HepG2 (cell line): Measurements from ENCODE around the gene DCAKD. TPM values are rescaled to one million over a fixed set of nuclear protein-coding genes. Genes with fewer than 3 reads are reported as not detected.

Source experiments
- ADNP ChIP-seq: sonication (generic); formaldehyde crosslinking; IDR thresholded peaks from 2 replicates; pipeline ENCODE4 v1.4.0; 2020; ENCODE audit warnings: missing genetic modification reagents
- ETV5 ChIP-seq: IDR thresholded peaks from 2 replicates; pipeline ENCODE4 v1.6.1; 2018; ENCODE audit warnings: missing biosample characterization, missing genetic modification reagents, inconsistent platforms, borderline replicate concordance
- FOXP1 ChIP-seq, 2 experiments: fragments of 450-650 bp in 1 of 2; IDR thresholded peaks; 2 replicates each; pipeline ENCODE4 v1.6.1; 2017 to 2018; ENCODE audit warnings: antibody characterized with exemption in 1 of 2
- GFI1 ChIP-seq: sonication (generic); formaldehyde crosslinking; IDR thresholded peaks from 2 replicates; pipeline ENCODE4 v1.5.0; 2020; ENCODE audit warnings: missing genetic modification reagents, mild to moderate bottlenecking, borderline replicate concordance
- IKZF4 ChIP-seq: sonication (generic); formaldehyde crosslinking; IDR thresholded peaks from 2 replicates; pipeline ENCODE4 v1.5.1; 2020; ENCODE audit warnings: borderline replicate concordance, mild to moderate bottlenecking, low read depth, missing genetic modification reagents; ENCODE audit errors: not compliant biosample characterization
- JUND ChIP-seq: sonication (generic); formaldehyde crosslinking; IDR thresholded peaks from 2 replicates; pipeline ENCODE4 v1.8.0; 2022; ENCODE audit warnings: mild to moderate bottlenecking, missing genetic modification reagents
- NFIB ChIP-seq: sonication (generic); formaldehyde crosslinking; IDR thresholded peaks from 2 replicates; pipeline ENCODE4 v1.9.0; 2021; ENCODE audit warnings: missing genetic modification reagents, mild to moderate bottlenecking, borderline replicate concordance
- PAF1 ChIP-seq: IDR thresholded peaks from 2 replicates; pipeline ENCODE4 v1.6.1; 2016; ENCODE audit warnings: missing genetic modification reagents, missing compliant biosample characterization
- SIX1 ChIP-seq: sonication (generic); formaldehyde crosslinking; IDR thresholded peaks from 2 replicates; pipeline ENCODE4 v1.4.0; 2020; ENCODE audit warnings: missing genetic modification reagents, borderline replicate concordance
- SNAI1 ChIP-seq: sonication (generic); formaldehyde crosslinking; IDR thresholded peaks from 2 replicates; pipeline ENCODE4 v1.5.0; 2020; ENCODE audit warnings: mild to moderate bottlenecking, missing genetic modification reagents, borderline replicate concordance
- YEATS4 ChIP-seq: sonication (generic); formaldehyde crosslinking; IDR thresholded peaks from 2 replicates; pipeline ENCODE4 v1.4.0; 2020; ENCODE audit warnings: missing genetic modification reagents, borderline replicate concordance
- ZBTB1 ChIP-seq: sonication (generic); formaldehyde crosslinking; IDR thresholded peaks from 2 replicates; pipeline ENCODE4 v1.4.0; 2020; ENCODE audit warnings: missing genetic modification reagents, borderline replicate concordance
- ZNF30 ChIP-seq: sonication (generic); formaldehyde crosslinking; IDR thresholded peaks from 2 replicates; pipeline ENCODE4 v1.5.0; 2020; ENCODE audit warnings: mild to moderate bottlenecking, missing genetic modification reagents
- ZNF329 ChIP-seq: sonication (generic); formaldehyde crosslinking; IDR thresholded peaks from 2 replicates; pipeline ENCODE4 v1.9.0; 2021; ENCODE audit warnings: low read depth, mild to moderate bottlenecking, missing genetic modification reagents
- ZNF737 ChIP-seq: sonication (generic); formaldehyde crosslinking; IDR thresholded peaks from 2 replicates; pipeline ENCODE4 v1.5.0; 2020; ENCODE audit warnings: missing genetic modification reagents, mild to moderate bottlenecking, borderline replicate concordance
- polyA plus RNA-seq, 8 experiments: library from polyadenylated mRNA; depleted of rRNA in 3 of 8; stranded (reverse) in 7 of 8; unstranded in 1 of 8; fragments of >200 nt; fragmentation: Illumina TruSeq in 4 of 8; extraction: Trizol in 4 of 8; gene quantifications; 2 replicates each; pipeline versions ENCODE4 v1.2.1 to v1.2.3, GENCODE V29; 2011 to 2016; ENCODE audit warnings: low read depth in 4 of 8, missing spikeins in 1 of 8, mixed read lengths in 1 of 8; ENCODE audit not compliant: insufficient read depth in 1 of 8
- total RNA-seq, 5 experiments: library from RNA; depleted of rRNA; stranded (reverse); fragments of >200 nt; fragmentation: Illumina TruSeq; extraction: Trizol; gene quantifications; 2 replicates each; pipeline ENCODE4 v1.2.3, GENCODE V29; 2016; ENCODE audit warnings: low read depth in 1 of 5
- TF ChIP-seq, protein P1 (sequence below): sonication (generic); formaldehyde crosslinking; IDR thresholded peaks from 2 replicates; pipeline ENCODE4 v1.4.0; 2020; ENCODE audit warnings: mild to moderate bottlenecking, missing genetic modification reagents
- TF ChIP-seq, protein P2 (sequence below): sonication (generic); formaldehyde crosslinking; IDR thresholded peaks from 2 replicates; pipeline ENCODE4 v1.4.0; 2020; ENCODE audit warnings: missing genetic modification reagents, borderline replicate concordance

The DCAKD gene
- total and polyA plus RNA-seq, 2 of the 13 experiments (the other 11 are each of a cell fraction or from before 2014, with no cell fraction given), result 25.9 to 29.2 TPM

DNA sequence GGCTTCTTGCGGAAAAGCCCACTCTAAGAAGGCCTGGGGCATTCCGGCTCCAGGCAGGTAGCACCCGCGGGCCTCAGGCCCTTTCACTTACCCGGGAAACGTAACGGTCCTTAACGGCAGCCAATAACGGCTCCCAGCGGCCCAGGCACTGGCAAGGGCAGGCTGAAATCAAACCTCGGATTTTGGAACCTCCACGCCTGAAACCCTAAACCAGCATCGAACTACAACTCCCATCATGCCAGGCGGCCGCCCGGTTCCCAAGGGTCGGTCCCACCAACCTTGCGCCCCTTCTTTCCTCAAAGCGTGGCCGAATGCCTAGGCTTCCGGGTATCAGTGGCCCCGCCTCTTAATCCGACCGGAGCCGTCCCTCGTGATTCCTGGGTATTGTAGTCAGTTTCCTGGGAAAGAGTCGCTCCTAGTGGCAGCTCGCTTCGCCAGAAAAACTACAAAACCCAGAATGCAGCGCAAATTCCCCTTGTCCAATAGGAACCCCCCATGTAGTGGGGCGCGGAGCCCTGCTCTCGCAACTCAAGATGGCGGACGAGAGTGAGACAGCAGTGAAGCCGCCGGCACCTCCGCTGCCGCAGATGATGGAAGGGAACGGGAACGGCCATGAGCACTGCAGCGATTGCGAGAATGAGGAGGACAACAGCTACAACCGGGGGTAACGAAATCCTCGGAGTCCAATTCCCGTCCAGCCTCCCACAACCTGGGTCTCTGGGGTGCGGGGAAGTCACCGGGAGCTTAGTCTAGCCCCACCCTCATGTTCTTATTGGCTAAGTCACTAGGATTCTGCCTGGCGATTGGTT lies 9.6 kb upstream of the DCAKD start, which contains the start of gene NMT1 (continued):
- TF ChIP-seq, protein P1, sequence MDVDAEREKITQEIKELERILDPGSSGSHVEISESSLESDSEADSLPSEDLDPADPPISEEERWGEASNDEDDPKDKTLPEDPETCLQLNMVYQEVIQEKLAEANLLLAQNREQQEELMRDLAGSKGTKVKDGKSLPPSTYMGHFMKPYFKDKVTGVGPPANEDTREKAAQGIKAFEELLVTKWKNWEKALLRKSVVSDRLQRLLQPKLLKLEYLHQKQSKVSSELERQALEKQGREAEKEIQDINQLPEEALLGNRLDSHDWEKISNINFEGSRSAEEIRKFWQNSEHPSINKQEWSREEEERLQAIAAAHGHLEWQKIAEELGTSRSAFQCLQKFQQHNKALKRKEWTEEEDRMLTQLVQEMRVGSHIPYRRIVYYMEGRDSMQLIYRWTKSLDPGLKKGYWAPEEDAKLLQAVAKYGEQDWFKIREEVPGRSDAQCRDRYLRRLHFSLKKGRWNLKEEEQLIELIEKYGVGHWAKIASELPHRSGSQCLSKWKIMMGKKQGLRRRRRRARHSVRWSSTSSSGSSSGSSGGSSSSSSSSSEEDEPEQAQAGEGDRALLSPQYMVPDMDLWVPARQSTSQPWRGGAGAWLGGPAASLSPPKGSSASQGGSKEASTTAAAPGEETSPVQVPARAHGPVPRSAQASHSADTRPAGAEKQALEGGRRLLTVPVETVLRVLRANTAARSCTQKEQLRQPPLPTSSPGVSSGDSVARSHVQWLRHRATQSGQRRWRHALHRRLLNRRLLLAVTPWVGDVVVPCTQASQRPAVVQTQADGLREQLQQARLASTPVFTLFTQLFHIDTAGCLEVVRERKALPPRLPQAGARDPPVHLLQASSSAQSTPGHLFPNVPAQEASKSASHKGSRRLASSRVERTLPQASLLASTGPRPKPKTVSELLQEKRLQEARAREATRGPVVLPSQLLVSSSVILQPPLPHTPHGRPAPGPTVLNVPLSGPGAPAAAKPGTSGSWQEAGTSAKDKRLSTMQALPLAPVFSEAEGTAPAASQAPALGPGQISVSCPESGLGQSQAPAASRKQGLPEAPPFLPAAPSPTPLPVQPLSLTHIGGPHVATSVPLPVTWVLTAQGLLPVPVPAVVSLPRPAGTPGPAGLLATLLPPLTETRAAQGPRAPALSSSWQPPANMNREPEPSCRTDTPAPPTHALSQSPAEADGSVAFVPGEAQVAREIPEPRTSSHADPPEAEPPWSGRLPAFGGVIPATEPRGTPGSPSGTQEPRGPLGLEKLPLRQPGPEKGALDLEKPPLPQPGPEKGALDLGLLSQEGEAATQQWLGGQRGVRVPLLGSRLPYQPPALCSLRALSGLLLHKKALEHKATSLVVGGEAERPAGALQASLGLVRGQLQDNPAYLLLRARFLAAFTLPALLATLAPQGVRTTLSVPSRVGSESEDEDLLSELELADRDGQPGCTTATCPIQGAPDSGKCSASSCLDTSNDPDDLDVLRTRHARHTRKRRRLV, result 0 out of 2 replicates have a peak, but pooled peaks have one; percentile 76
- TF ChIP-seq, protein P2, sequence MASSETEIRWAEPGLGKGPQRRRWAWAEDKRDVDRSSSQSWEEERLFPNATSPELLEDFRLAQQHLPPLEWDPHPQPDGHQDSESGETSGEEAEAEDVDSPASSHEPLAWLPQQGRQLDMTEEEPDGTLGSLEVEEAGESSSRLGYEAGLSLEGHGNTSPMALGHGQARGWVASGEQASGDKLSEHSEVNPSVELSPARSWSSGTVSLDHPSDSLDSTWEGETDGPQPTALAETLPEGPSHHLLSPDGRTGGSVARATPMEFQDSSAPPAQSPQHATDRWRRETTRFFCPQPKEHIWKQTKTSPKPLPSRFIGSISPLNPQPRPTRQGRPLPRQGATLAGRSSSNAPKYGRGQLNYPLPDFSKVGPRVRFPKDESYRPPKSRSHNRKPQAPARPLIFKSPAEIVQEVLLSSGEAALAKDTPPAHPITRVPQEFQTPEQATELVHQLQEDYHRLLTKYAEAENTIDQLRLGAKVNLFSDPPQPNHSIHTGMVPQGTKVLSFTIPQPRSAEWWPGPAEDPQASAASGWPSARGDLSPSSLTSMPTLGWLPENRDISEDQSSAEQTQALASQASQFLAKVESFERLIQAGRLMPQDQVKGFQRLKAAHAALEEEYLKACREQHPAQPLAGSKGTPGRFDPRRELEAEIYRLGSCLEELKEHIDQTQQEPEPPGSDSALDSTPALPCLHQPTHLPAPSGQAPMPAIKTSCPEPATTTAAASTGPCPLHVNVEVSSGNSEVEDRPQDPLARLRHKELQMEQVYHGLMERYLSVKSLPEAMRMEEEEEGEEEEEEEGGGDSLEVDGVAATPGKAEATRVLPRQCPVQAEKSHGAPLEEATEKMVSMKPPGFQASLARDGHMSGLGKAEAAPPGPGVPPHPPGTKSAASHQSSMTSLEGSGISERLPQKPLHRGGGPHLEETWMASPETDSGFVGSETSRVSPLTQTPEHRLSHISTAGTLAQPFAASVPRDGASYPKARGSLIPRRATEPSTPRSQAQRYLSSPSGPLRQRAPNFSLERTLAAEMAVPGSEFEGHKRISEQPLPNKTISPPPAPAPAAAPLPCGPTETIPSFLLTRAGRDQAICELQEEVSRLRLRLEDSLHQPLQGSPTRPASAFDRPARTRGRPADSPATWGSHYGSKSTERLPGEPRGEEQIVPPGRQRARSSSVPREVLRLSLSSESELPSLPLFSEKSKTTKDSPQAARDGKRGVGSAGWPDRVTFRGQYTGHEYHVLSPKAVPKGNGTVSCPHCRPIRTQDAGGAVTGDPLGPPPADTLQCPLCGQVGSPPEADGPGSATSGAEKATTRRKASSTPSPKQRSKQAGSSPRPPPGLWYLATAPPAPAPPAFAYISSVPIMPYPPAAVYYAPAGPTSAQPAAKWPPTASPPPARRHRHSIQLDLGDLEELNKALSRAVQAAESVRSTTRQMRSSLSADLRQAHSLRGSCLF (CRISPR knock-in tag), result 0 out of 2 replicates have a peak, but pooled peaks have one; percentile 10
- TF ChIP-seq PAF1 (CRISPR knock-in tag) (0 out of 2 replicates have a peak, but pooled peaks have one; percentile 27), SIX1 (CRISPR knock-in tag) (peak; percentile 80), NFIB (CRISPR knock-in tag) (no peak), ZNF30 (peak; percentile 61; the same call in 1 of the 2 replicates), YEATS4 (CRISPR knock-in tag) (peak; percentile 90), ZNF329 (0 out of 2 replicates have a peak, but pooled peaks have one; percentile 43), ADNP (CRISPR knock-in tag) (no peak), GFI1 (CRISPR knock-in tag) (peak; percentile 87), ETV5 (CRISPR knock-in tag) (peak; percentile 41), JUND (CRISPR knock-in tag) (no peak), ZNF737 (peak; percentile 3; the same call in 1 of the 2 replicates), ZBTB1 (CRISPR knock-in tag) (no peak), SNAI1 (CRISPR knock-in tag) (0 out of 2 replicates have a peak, but pooled peaks have one; percentile 20), IKZF4 (CRISPR knock-in tag) (no peak), FOXP1 (IDR thresholded peaks at IDR 0.05) (no peak), FOXP1 (CRISPR knock-in tag; IDR thresholded peaks at IDR 0.05) (no peak)
